ENCODE data around the gene PIWIL1.

Gene PIWIL1

GRCh38 chr12:130374083-130374482, 36.4 kb downstream of the PIWIL1 start:
- DNase-seq (ENCODE audit: low spot score), result no peak

DNA sequence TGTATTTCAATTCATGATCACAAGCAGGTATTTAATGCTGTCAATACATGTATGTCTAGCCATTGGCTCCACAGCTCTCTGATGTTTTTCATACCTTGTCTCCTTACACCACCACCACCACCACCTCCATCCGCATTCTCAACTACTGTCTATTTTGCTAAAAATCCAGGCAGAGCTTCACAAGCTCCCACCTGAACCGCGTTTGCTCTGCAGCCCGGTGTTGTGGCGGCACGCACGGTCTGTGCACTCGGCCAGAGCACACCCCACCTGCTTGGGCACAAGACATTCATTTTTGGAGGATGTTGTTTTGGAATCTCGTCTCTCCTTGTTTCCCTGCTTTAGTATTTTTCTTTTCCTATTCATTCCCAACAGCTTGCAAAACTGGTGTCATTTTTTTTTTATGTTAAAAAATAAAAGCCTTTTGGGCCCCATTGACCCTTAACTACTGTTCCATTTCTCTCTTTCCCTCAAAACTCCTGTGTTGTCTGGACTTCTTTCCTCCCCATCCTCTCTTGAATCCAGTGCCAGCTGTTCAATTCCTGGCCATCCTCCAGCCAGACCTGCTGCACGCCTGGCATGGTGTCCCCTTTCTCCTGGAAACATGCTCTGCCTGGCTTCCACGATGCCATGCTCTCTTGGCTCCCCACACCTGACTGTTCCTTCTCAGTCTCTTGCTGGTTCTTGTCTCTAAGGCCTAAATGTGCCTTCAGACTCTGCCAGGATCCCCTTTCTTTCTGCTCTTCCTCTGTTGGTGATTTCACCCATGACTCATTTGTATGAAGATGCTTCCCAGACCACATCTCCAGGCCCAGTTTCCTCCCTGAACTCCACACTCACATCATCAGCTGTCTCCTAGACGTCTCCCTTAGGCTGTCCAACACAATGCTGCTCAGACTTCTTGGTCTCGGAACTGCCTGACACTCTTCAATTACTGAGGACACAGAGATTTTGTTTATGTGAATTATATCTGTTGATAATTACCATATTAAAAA, 37.9 kb downstream of the PIWIL1 start:
- no peak for DNase-seq (ENCODE audit: low spot score)

DNA sequence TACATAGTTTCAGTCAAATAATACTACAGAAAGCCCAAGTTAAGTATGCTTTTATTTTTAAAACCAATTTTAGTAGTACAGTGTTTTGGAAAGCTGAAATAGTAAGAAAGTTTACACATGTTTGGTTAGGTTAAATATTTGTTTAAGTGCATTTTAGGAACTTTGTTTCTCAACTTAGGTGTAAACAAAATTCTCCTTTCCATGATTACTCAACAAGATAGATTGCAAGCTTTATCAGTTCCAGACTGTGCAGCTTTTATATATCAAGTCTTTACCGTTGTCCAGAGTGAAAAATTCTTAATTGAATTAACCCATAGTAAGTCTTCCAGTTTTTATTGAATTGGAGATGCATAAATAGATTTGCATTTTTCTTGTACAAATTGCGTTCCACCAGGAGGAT, 45.1 kb downstream of the PIWIL1 start:
- DNase-seq (ENCODE audit: low spot score), result no peak

- DNase-seq (ENCODE audit: low spot score), result no peak
Observed at GRCh38 chr12:130384234-130384633, 46.5 kb downstream of the PIWIL1 start.

GRCh38 chr12:130385193-130385592, 47.5 kb downstream of the PIWIL1 start:
- no peak for DNase-seq (ENCODE audit: low spot score)

DNA sequence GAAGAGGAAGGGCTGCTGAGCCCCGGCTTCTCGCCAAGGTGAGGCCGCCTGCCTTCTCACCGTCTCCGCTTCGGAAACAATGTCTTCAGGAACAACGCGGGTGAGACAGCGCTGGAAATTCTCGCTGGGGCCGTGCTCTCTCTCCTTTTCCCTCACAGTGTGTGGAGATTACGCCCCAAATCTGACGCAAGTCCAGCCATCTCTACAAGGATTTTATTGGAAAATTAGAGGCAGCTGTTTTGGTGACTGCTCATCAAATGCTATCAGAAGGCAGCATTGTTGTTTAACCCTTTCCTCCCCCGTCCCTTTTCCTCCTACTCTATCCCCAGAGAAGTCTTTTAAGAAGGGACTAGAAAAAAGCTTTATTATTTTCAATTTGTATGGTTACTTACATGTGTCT, 53.5 kb downstream of the PIWIL1 start:
- DNase-seq (ENCODE audit: low spot score), result no peak

GRCh38 chr12:130394906-130395305, 57.2 kb downstream of the PIWIL1 start:
- no peak for DNase-seq (ENCODE audit: low spot score)

GRCh38 chr12:130396667-130397066, 59.0 kb downstream of the PIWIL1 start:
- no peak for DNase-seq (ENCODE audit: low spot score)

GRCh38 chr12:130398100-130398848, 60.6 kb downstream of the PIWIL1 start:
- DNase-seq (ENCODE audit: low spot score), result no peak

- no peak for DNase-seq (ENCODE audit: low spot score)
Observed at GRCh38 chr12:130401703-130402102, 64.0 kb downstream of the PIWIL1 start.

- DNase-seq (ENCODE audit: low spot score), result no peak
Observed at GRCh38 chr12:130405332-130405731, 67.6 kb downstream of the PIWIL1 start.

DNA sequence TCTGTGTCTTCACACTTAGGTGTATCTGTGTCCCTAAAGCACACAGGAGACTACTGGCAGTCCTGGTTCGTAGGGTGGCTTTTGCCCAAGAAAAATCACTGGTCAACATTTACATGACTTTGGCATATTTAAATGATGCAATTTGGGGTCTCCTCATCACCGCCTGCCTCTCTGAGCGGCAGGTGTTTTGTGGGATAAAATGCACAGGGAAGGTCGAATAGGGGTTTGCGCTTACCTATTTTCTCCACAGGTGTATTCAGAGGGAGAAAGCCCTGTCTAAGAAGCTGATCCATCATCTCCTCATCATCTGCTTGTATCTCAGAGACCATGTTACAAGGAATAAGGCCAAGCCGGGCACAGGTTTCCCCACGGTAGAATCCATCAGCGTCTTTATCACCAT, 74.7 kb downstream of the PIWIL1 start:
- DNase-seq (ENCODE audit: low spot score), result no peak

DNA sequence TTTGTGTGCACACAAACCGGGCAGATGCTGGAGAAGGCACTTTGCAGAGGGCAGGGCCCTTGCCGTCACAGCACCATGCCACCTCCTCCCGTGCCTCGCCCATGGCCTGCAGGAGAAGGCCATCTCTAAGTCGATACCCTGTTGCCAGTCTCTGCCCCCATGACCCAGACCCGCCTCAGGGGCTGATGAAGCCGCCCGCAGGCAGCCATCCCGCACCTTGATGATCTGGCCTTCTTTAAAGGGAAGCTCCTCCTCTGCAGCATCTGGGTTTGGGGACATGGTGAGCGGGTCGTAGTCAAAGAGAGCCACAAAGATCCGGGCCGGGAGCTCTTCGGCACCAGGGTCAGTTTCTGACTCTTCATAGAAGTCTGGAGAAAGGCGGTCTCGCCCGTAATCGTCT, 76.2 kb downstream of the PIWIL1 start:
- no peak for DNase-seq (ENCODE audit: low spot score)

DNA sequence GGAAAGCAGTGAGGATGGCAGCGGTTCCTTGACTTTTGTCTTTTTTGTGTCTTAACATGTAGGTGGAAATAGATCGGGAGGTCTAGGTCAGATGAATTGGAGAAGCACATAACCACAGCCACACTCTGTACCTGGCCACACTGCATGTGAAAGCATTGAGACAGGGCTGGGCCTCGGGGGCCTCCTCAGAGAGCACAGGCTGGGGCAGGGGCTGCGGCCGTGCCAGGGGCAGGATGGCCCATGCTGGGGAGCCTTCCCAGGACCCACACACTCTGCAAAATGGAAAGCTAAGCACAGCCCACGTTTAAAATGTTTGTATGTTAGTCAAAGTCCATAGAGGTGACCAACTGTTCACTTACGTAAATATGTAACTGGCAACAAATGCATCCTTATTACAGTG, 76.7 kb downstream of the PIWIL1 start:
- no peak for DNase-seq (ENCODE audit: low spot score)

DNA sequence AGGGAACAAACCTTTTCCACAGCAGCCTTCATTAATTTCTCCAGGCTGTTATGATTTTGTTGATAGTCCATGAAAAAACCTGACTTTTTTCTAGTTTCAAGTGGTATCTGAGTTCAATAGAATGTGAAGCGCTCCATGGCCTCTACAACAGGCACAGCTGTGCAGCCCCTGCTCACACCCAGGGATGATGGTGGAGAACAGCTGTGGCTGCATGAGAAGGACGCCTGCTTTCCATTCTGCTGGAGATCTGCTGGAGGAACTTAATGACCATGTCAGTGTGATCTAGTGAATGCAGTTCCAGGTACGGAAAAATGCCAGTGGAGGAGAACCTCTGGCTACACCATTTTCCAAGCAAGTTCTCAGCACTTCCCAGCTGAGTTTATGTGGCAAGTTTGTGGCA, 80.6 kb downstream of the PIWIL1 start:
- no peak for DNase-seq (ENCODE audit: low spot score)

DNA sequence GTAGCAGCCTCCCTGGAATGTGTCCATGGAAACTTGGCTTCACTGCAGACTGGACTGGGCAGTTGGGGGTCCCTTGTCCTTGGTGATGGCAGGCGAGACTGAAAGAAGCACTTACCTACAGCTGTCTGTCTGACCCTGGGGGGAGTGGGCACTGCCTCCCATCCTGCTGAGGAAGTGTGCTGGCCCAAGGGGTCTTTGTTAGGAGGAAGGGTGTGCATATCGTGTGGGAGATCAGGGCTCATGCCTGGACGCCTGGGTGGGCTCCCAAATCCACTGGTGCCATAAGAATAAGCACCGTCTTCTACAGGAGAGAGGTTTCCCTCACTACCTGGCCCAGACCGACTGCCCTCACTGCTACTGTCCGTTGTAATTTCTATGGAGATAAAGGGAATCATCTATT, 81.4 kb downstream of the PIWIL1 start:
- no peak for DNase-seq (ENCODE audit: low spot score)

DNA sequence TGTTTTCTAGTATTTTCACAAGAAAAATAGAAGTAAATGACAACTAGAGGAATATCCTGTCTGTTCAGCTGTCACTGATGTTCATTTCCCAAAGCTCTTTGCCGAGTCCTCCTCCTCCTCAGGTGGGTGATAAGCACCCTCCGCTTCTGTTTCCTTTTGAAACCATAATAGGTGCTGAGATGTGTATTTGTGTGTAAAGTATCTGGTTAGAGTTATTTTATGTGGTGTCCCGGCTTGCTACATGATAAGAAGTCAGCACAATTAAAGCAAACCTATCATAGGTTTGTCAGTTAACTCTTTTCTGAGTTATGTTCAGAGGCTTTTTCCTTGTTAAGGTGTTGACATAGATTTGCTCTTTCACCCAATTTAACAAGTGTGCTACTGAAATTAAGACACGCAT, 82.4 kb downstream of the PIWIL1 start:
- DNase-seq (ENCODE audit: low spot score), result no peak

GRCh38 chr12:130421896-130422295, 84.2 kb downstream of the PIWIL1 start:
- no peak for DNase-seq (ENCODE audit: low spot score)
